AG04450 (cell line): ENCODE results near the gene AARS1. TPM values are rescaled to one million over a fixed set of nuclear protein-coding genes. Genes with fewer than 3 reads are reported as not detected.
"Not testable (repeated sequence)": the region's sequence is repeated elsewhere in the genome, so short reads cannot be mapped to it uniquely, and the experiment has no call there.

Source experiments
- CTCF ChIA-PET: fragments of 300-600, 350-600 bp; formaldehyde crosslinking; extraction: SDS; loops from one replicate; lab custom pipeline; 2022; ENCODE audit warnings: antibody characterized with exemption, inconsistent platforms; lab: Charles Lee
- POLR2A ChIA-PET: fragments of 350-600 bp; formaldehyde crosslinking; extraction: SDS; loops from one replicate; lab custom pipeline; 2021; ENCODE audit warnings: antibody characterized with exemption, inconsistent platforms; lab: Yijun Ruan, JAX
- DNase-seq: peaks from one replicate; pipeline ENCODE4 v3.0.0-alpha.2; 2011; ENCODE audit warnings: low read depth, low spot score
- H3K27ac ChIP-seq: one replicate; pipeline ENCODE4 v1.5.1; 2012; ENCODE audit warnings: low read depth, low read length, control low read depth
- H3K27me3 ChIP-seq: one replicate; pipeline ENCODE4 v1.6.0; 2012; ENCODE audit warnings: low read length; ENCODE audit not compliant: control insufficient read depth, insufficient read depth
- H3K4me3 ChIP-seq: 2 replicates; pipeline ENCODE4 v1.5.1; 2011; ENCODE audit warnings: mild to moderate bottlenecking, low read depth, low read length, control low read depth
- H3K9me3 ChIP-seq: 2 replicates; pipeline ENCODE4 v1.5.1; 2012; ENCODE audit warnings: low read length; ENCODE audit not compliant: control insufficient read depth, insufficient read depth
- CTCF ChIP-seq: IDR thresholded peaks from 2 replicates; pipeline ENCODE4 v1.5.1; 2011; ENCODE audit warnings: low read depth, low read length, control low read depth, inconsistent platforms
- polyA plus RNA-seq: library from polyadenylated mRNA; depleted of rRNA; stranded (reverse); fragments of >200 nt; gene quantifications from 2 replicates; pipeline ENCODE4 v1.2.3, GENCODE V29; 2011

The AARS1 gene
- polyA plus RNA-seq, 1 experiment: 221 TPM

GRCh38 chr16:70271696-70272095, 17.6 kb downstream of the AARS1 start:
- no peak for DNase-seq
- Histone ChIP-seq H3K4me3 (no peak overlapping the region), H3K27ac (no peak overlapping the region), H3K27me3 (no peaks in the 10 kb centered on the region), H3K9me3 (no peaks in the 10 kb centered on the region)
- ChIA-PET POLR2A (no interaction called here), CTCF (interaction anchor here (1.4 kb wide), 1 partner anchor 19 kb away, joined by 4 read pairs; no protein-coding TSS in a partner anchor)
- TF ChIP-seq CTCF: no peak

GRCh38 chr16:70270176-70270575, 19.1 kb downstream of the AARS1 start:
- ChIA-PET POLR2A (no interaction called here), CTCF (no interaction called here)
- Histone ChIP-seq H3K27me3 (no peaks in the 10 kb centered on the region), H3K4me3 (no peak overlapping the region), H3K27ac (no peak overlapping the region), H3K9me3 (no peaks in the 10 kb centered on the region)
- no peak for DNase-seq
- no peak for TF ChIP-seq CTCF

GRCh38 chr16:70269471-70269870, 19.8 kb downstream of the AARS1 start:
- ChIA-PET POLR2A (no interaction called here), CTCF (no interaction called here)
- no peak for DNase-seq
- TF ChIP-seq CTCF: no peak
- H3K27ac ChIP-seq: no peak overlapping the region
- H3K27me3 ChIP-seq: no peaks in the 10 kb centered on the region
- H3K9me3 ChIP-seq: no peaks in the 10 kb centered on the region
- no peak overlapping the region for H3K4me3 ChIP-seq

GRCh38 chr16:70267922-70268321, 21.4 kb downstream of the AARS1 start:
- POLR2A ChIA-PET, H3K27ac ChIP-seq, H3K9me3 ChIP-seq, H3K4me3 ChIP-seq, H3K27me3 ChIP-seq, DNase-seq: not testable (repeated sequence)
- CTCF ChIA-PET: interaction anchor here (0.5 to 2.8 kb wide), 9 partner anchors 10 to 146 kb away, joined by 3 to 46 read pairs (median 5); partner anchors contain the start of gene EXOSC6

GRCh38 chr16:70267516-70267915, 21.8 kb downstream of the AARS1 start:
- H3K27me3 ChIP-seq: no peaks in the 10 kb centered on the region
- no peak overlapping the region for H3K4me3 ChIP-seq
- DNase-seq: no peak
- ChIA-PET CTCF (interaction anchor here (0.5 to 2.8 kb wide), 12 partner anchors 10 to 806 kb away, joined by 3 to 46 read pairs (median 4); partner anchors contain the start of gene EXOSC6), POLR2A (interaction anchor here (0.6 kb wide), 1 partner anchor 11 kb away, joined by 5 read pairs; no protein-coding TSS in a partner anchor)
- no peaks in the 10 kb centered on the region for H3K9me3 ChIP-seq
- no peak overlapping the region for H3K27ac ChIP-seq
- TF ChIP-seq CTCF: peak; percentile 67

GRCh38 chr16:70259903-70260302, 29.4 kb downstream of the AARS1 start:
- CTCF ChIA-PET: interaction anchor here (1.2 kb wide), 1 partner anchor 8 kb away, joined by 5 read pairs; the partner anchor contains the start of gene EXOSC6
- H3K9me3 ChIP-seq, DNase-seq, H3K4me3 ChIP-seq, H3K27me3 ChIP-seq, H3K27ac ChIP-seq: not testable (repeated sequence)
- POLR2A ChIA-PET: interaction anchor here (0.6 kb wide), 1 partner anchor 511 kb away, joined by 3 read pairs; no protein-coding TSS in a partner anchor
